Aorta (tissue), 5 donors: Measurements from ENCODE around the gene LYPD6B. TPM values are rescaled to one million over a fixed set of nuclear protein-coding genes. Genes with fewer than 3 reads are reported as not detected.

Source experiments
- ATAC-seq: fragments of 200-7000 bp; cut with Tn5 transposase; one replicate; pipeline ENCODE4 v1.9.1; 2022; ENCODE audit warnings: moderate library complexity; ENCODE audit not compliant: low FRiP score
- DNase-seq, 2 donors: peaks; one replicate each; pipeline ENCODE4 v3.0.0-alpha.2; 2020
- H3K27ac ChIP-seq, 2 donors: one replicate each; pipeline ENCODE4 v1.5.1; 2013; ENCODE audit warnings: low read length in 2 of 2, mild to moderate bottlenecking in 2 of 2, moderate library complexity in 2 of 2, control low read depth in 1 of 2, inconsistent platforms in 1 of 2, low read depth in 1 of 2
- H3K27me3 ChIP-seq, 2 donors: one replicate each; pipeline ENCODE4 v1.6.1; 2013; ENCODE audit warnings: control low read depth in 1 of 2, low read length in 1 of 2, mild to moderate bottlenecking in 1 of 2, moderate library complexity in 1 of 2; ENCODE audit not compliant: insufficient read depth in 2 of 2, control insufficient read depth in 1 of 2
- H3K36me3 ChIP-seq, 2 donors: one replicate each; pipeline ENCODE4 v1.6.1; 2013; ENCODE audit warnings: control low read depth in 1 of 2, low read length in 1 of 2, mild to moderate bottlenecking in 1 of 2; ENCODE audit not compliant: insufficient read depth in 2 of 2, control insufficient read depth in 1 of 2
- H3K4me1 ChIP-seq, 2 donors: one replicate each; pipeline ENCODE4 v1.6.1; 2013; ENCODE audit warnings: low read length in 2 of 2, control low read depth in 1 of 2, mild to moderate bottlenecking in 1 of 2, moderate library complexity in 1 of 2; ENCODE audit not compliant: insufficient read depth in 2 of 2, control insufficient read depth in 1 of 2
- H3K4me3 ChIP-seq, 2 donors: one replicate each; pipeline ENCODE4 v1.5.1; 2013; ENCODE audit warnings: low read length in 2 of 2, control low read depth in 1 of 2, mild to moderate bottlenecking in 1 of 2
- H3K9me3 ChIP-seq: one replicate; pipeline ENCODE4 v1.6.1; 2013; ENCODE audit warnings: mild to moderate bottlenecking, low read length; ENCODE audit not compliant: control insufficient read depth
- WGBS, 2 donors: extraction: QIAGEN DNeasy Blood & Tissue Kit; methylation state at CpG; one replicate each; pipeline ENCODE4 v1.1.7; 2013; 5-methylcytosine and 5-hydroxymethylcytosine counted together
- intact Hi-C, 2 donors: fragments of 100-400 bp; cut with DNase I; formaldehyde crosslinking; loops; one replicate each; pipeline versions ENCODE4 v1.14.2 to v1.15.0; 2022
- polyA plus RNA-seq, 2 donors: library from polyadenylated mRNA; stranded (reverse); fragments of 200-250 nt; gene quantifications; one replicate each; pipeline ENCODE4 v1.2.3, GENCODE V29; 2013
- total RNA-seq, 2 donors: library from RNA; stranded (reverse); fragmentation: NEBNext Ultra II Directional; extraction: Animal tissue kit (Norgen Biotek cat#: 25700); gene quantifications; one replicate each; pipeline ENCODE4 v1.2.1, GENCODE V29; 2021
- donor health status: healthy with polysubstance abuse.
- donor health status: Bipolar disorder and iron deficiency.
- donor health status: DM: no; HTN: no; CAD: no.
- donor health status: DM: no; HTN: no; CAD: no.
- donor health status: DM: yes; HTN: yes; CAD: no.

The LYPD6B gene
- total and polyA plus RNA-seq, 4 donors, result 0.26 TPM; not detected in 3

GRCh38 chr2:149218497-149218896 lies 180.0 kb downstream of the LYPD6B start:
- ATAC-seq (no peak), DNase-seq (no peak)
- Histone ChIP-seq H3K27me3 (no peaks in the 10 kb centered on the region), H3K9me3 (peaks cover 1% of the 10 kb centered on the region), H3K4me3 (no peak overlapping the region), H3K36me3 (no peaks in the 10 kb centered on the region), H3K4me1 (no peaks in the 10 kb centered on the region), H3K27ac (no peak overlapping the region)
- intact Hi-C loops, result no loop called here

DNA sequence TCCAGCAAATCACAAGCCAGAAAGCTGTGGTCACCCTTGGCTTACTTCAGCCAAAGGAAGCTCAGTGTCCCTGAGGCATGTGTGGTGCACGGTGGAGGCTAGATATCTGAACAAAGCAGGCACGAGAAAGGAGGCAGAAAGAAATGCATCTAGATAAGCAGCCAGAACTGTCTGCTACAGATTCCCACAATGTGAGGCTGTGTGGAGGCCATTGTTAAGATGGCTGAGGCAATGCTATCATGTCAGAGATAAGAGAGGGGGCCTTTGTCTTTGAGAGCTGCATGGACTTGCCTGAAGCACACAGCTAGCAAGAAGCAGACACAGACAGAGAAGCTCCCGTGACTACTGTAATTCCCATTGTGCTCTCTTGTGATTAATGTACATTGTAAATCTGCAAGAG lies 181.4 kb downstream of the LYPD6B start:
- Histone ChIP-seq H3K36me3 (no peaks in the 10 kb centered on the region), H3K4me1 (no peaks in the 10 kb centered on the region), H3K27me3 (no peaks in the 10 kb centered on the region), H3K9me3 (no peaks in the 10 kb centered on the region), H3K27ac (no peak overlapping the region), H3K4me3 (no peak overlapping the region)
- DNase-seq, result no peak
- WGBS, 2 donors, result 55 to 61% methylated on average over 3 of the region's 3 CpGs
- intact Hi-C loops, result no loop called here
- ATAC-seq, result no peak

DNA sequence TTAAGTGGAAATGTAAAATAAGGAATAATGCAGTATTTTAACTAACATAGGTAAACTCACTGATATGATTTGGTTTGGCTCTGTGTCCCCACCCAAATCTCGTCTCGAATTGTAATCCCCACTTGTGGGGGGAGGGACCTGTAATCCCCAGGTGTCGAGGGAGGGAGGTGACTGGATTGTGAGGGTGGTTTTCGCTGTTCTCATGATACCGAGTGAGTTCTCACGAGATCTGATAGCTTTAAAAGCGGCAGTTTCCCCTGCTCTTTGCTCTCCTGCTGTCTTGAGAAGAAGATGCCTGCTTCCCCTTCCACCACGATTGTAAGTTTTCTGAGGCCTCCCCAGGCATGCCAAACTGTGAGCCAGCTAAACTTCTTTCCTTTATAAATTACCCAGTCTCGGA lies 182.5 kb downstream of the LYPD6B start:
- Histone ChIP-seq H3K27ac (no peak overlapping the region), H3K27me3 (no peaks in the 10 kb centered on the region), H3K36me3 (no peaks in the 10 kb centered on the region), H3K9me3 (no peaks in the 10 kb centered on the region), H3K4me3 (no peak overlapping the region), H3K4me1 (no peaks in the 10 kb centered on the region)
- 75 to 79% methylated on average over 9 of the region's 9 CpGs for WGBS, 2 donors
- ATAC-seq (no peak), DNase-seq (no peak)
- intact Hi-C loops, result no loop called here

DNA sequence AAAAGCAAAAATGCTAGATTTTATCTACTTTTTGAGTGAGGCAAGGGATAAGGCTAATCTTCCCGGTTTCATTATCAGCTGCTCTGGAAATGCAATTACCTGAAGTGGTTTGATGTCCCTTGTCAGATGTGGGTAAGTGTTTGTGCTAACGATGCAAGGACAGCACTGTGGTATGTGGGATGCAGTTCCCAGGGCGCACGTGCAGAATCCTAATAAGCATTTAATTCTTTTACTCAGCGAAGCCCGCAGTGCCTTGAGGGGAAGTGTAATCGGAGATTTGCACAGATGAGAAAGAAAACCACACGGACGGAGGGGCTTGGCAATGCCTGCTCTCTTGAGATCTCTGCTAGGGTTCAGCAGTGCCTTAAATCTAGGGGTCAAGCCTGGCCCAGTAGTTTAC lies 183.4 kb downstream of the LYPD6B start:
- intact Hi-C loops, result no loop called here
- no peak for ATAC-seq
- WGBS, 2 donors, result 30 to 31% methylated on average over 9 of the region's 9 CpGs

DNA sequence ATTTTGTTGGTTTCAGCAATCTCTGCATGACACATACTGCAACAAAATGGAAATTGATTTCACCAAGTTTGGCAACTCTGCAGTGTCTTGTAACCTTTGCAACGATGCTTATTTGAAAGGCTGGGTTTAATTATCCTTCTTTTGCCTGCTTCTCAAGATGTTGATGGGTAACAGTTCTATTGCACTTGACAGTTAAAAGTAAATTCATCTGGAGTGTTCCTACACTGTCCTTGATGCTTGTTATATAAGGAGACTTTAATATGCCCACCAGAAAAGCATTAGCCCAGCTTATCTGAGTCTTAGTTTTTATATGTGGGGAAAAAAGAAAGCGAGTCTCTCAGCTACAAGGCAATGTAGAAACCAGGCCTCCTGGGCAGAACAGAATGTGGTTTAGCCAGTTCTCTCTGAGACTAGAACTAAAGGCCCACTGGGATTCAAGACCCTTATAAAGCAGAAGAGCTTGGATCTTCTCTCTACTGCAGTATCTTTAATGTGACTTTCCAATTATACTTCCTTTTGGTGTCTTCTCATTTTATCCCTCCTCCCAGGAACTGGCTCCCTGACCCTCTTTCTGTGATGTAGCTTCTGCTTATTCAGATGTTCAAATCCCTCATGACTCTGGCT lies 185.1 kb downstream of the LYPD6B start:
- no peak for ATAC-seq
- Histone ChIP-seq H3K36me3 (no peaks in the 10 kb centered on the region), H3K27ac (no peak overlapping the region), H3K4me1 (no peaks in the 10 kb centered on the region), H3K9me3 (no peaks in the 10 kb centered on the region), H3K4me3 (no peak overlapping the region), H3K27me3 (no peaks in the 10 kb centered on the region)
- DNase-seq, result no peak
- intact Hi-C loops, result no loop called here
- 84 to 85% methylated on average over 2 of the region's 2 CpGs for WGBS, 2 donors

More for the DNA sequence above, 183.4 kb downstream of the LYPD6B start:
- Histone ChIP-seq H3K27ac (no peak overlapping the region), H3K4me1 (no peaks in the 10 kb centered on the region), H3K4me3 (no peak overlapping the region), H3K27me3 (no peaks in the 10 kb centered on the region), H3K36me3 (no peaks in the 10 kb centered on the region), H3K9me3 (no peaks in the 10 kb centered on the region)
- DNase-seq, result no peak

DNA sequence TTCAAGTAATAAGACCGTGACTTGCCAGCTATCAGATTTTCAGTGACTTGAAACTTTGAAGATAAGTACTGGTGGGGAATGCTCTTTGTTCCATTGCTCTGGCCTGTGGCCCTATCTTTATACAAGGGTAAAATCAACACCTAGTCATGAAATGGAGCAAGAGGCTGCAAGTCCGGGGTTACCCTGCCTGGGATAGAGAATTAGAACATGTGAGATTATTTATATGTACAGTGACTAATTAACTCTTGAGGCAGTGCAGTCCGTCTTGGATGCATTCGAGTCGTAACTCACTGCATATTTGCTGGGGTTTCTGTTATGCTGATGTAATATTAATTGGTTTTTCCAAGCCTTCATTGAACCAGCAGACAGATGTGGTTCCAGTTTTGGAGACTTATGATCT lies 186.0 kb downstream of the LYPD6B start:
- Histone ChIP-seq H3K27me3 (no peaks in the 10 kb centered on the region), H3K9me3 (no peaks in the 10 kb centered on the region), H3K36me3 (no peaks in the 10 kb centered on the region), H3K4me3 (no peak overlapping the region), H3K27ac (no peak overlapping the region), H3K4me1 (no peaks in the 10 kb centered on the region)
- WGBS, 2 donors, result 71 to 76% methylated on average over 5 of the region's 5 CpGs
- ATAC-seq, result no peak
- no peak for DNase-seq
- intact Hi-C loops, result no loop called here

DNA sequence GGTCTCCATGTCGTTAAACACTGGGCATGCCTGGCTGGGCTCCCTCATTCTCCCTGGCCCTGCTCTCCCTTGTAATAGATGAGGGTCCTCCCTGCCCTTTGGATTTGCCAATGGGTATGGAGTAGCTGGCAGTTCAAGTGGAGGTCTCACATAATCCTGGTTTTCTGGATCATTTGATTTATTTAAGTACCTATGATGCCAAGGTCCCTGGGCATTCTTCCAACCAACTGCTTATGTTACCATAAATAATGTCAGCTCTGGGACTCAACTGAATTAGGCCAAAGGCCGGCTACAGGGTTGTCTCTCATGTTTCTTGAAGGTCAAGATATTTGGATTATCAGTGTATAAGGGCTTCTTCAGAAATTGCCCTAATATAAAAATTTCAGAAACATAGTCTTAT lies 186.9 kb downstream of the LYPD6B start:
- intact Hi-C loops, result no loop called here
- Histone ChIP-seq H3K4me3 (no peak overlapping the region), H3K36me3 (no peaks in the 10 kb centered on the region), H3K27ac (no peak overlapping the region), H3K27me3 (no peaks in the 10 kb centered on the region), H3K9me3 (no peaks in the 10 kb centered on the region), H3K4me1 (no peaks in the 10 kb centered on the region)
- 13 to 46% methylated on average over 2 of the region's 2 CpGs for WGBS, 2 donors
- DNase-seq, result no peak
- no peak for ATAC-seq

DNA sequence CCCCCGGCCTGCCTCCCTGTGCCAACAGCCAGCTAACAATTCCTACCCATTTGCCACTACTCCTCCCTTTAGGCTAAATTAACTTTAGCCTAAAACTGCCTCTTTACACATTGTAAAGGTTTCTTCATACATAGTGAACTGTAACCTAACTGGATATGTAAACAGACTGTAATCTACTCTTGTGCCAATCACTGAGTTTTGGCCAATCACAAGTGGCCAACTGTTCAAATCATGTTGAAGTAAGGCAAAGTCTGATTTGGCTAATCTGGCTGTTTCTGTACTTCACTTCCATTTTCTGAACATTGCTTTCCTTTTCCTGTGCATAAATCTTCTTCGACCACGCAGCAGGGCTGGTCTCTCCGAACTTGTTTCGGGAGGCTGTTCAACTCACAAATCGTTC lies 188.3 kb downstream of the LYPD6B start:
- H3K27ac ChIP-seq, result no peak overlapping the region
- H3K4me3 ChIP-seq, result no peak overlapping the region
- H3K9me3 ChIP-seq, result no peaks in the 10 kb centered on the region
- no peaks in the 10 kb centered on the region for H3K27me3 ChIP-seq
- 61 to 69% methylated on average over 6 of the region's 6 CpGs for whole genome bisulfite sequencing, 2 donors
- no peaks in the 10 kb centered on the region for H3K36me3 ChIP-seq
- intact Hi-C loops, result no loop called here
- DNase-seq, result no peak
- H3K4me1 ChIP-seq, result no peaks in the 10 kb centered on the region
- ATAC-seq, result no peak

GRCh38 chr2:149235816-149236375 lies 197.4 kb downstream of the LYPD6B start:
- DNase-seq (no peak), ATAC-seq (no peak)
- H3K4me3 ChIP-seq, result no peak overlapping the region
- H3K27me3 ChIP-seq, result no peaks in the 10 kb centered on the region
- intact Hi-C loops, result no loop called here
- H3K4me1 ChIP-seq, result no peaks in the 10 kb centered on the region
- H3K36me3 ChIP-seq, result no peaks in the 10 kb centered on the region
- H3K9me3 ChIP-seq, result no peaks in the 10 kb centered on the region
- WGBS, 2 donors, result 46 to 48% methylated on average over 3 of the region's 3 CpGs
- H3K27ac ChIP-seq, result no peak overlapping the region
